ENCODE results near the gene SPACA1.

GRCh38 chr6:88048578-88048977 lies 937 bp downstream of the SPACA1 start:
- TF ChIP-seq CTCF (IDR thresholded peaks at IDR 0.05) (no peak), POLR2A (IDR thresholded peaks at IDR 0.05) (no peak)
